ENCODE data around the gene PHGDH.

DNA sequence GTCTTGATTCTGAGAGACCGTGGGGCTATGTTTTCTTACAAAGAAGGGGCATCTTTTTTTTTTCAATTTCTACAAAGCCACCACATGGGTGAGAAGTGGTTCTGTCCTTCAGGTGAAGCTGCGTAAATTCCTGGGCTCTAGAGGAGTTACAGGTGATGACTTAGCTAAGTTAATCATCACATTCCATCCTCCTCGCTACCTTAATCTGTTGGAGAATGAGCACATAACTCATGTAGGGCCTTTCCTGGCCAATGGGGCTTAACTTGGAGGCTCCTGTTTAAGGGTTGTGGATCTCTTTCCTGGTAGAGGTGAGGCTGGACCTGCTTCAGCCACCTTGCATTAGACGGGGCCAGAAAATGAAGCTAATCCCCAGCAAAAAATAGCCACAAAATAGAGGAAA lies 79.6 kb downstream of the PHGDH start:
- TF ChIP-seq SIN3A (IDR thresholded peaks at IDR 0.05; ENCODE audit: borderline replicate concordance, insufficient read depth, low read depth, low read length) (no peak), POLR2AphosphoS5 (IDR thresholded peaks at IDR 0.05; ENCODE audit: low read depth, low read length) (no peak)
- TF ChIP-seq, protein P1, sequence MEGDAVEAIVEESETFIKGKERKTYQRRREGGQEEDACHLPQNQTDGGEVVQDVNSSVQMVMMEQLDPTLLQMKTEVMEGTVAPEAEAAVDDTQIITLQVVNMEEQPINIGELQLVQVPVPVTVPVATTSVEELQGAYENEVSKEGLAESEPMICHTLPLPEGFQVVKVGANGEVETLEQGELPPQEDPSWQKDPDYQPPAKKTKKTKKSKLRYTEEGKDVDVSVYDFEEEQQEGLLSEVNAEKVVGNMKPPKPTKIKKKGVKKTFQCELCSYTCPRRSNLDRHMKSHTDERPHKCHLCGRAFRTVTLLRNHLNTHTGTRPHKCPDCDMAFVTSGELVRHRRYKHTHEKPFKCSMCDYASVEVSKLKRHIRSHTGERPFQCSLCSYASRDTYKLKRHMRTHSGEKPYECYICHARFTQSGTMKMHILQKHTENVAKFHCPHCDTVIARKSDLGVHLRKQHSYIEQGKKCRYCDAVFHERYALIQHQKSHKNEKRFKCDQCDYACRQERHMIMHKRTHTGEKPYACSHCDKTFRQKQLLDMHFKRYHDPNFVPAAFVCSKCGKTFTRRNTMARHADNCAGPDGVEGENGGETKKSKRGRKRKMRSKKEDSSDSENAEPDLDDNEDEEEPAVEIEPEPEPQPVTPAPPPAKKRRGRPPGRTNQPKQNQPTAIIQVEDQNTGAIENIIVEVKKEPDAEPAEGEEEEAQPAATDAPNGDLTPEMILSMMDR (IDR thresholded peaks at IDR 0.05): no peak
- TF ChIP-seq, protein P2, sequence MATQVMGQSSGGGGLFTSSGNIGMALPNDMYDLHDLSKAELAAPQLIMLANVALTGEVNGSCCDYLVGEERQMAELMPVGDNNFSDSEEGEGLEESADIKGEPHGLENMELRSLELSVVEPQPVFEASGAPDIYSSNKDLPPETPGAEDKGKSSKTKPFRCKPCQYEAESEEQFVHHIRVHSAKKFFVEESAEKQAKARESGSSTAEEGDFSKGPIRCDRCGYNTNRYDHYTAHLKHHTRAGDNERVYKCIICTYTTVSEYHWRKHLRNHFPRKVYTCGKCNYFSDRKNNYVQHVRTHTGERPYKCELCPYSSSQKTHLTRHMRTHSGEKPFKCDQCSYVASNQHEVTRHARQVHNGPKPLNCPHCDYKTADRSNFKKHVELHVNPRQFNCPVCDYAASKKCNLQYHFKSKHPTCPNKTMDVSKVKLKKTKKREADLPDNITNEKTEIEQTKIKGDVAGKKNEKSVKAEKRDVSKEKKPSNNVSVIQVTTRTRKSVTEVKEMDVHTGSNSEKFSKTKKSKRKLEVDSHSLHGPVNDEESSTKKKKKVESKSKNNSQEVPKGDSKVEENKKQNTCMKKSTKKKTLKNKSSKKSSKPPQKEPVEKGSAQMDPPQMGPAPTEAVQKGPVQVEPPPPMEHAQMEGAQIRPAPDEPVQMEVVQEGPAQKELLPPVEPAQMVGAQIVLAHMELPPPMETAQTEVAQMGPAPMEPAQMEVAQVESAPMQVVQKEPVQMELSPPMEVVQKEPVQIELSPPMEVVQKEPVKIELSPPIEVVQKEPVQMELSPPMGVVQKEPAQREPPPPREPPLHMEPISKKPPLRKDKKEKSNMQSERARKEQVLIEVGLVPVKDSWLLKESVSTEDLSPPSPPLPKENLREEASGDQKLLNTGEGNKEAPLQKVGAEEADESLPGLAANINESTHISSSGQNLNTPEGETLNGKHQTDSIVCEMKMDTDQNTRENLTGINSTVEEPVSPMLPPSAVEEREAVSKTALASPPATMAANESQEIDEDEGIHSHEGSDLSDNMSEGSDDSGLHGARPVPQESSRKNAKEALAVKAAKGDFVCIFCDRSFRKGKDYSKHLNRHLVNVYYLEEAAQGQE (IDR thresholded peaks at IDR 0.05; ENCODE audit: insufficient read depth in 1 of 2, low read depth in 2 of 2, low read length in 1 of 2): no peak
